Tongue (tissue), 2 donors: ENCODE results near the gene KRTAP4-3. TPM values are rescaled to one million over a fixed set of nuclear protein-coding genes. Genes with fewer than 3 reads are reported as not detected.
"Not testable (repeated sequence)": the region's sequence is repeated elsewhere in the genome, so short reads cannot be mapped to it uniquely, and the experiment has no call there.

Experiments
- DNase-seq: peaks from one replicate; pipeline ENCODE4 v3.0.0-alpha.2; 2015
- total RNA-seq: library from RNA; depleted of rRNA; stranded (reverse); fragments of >200 nt; gene quantifications from one replicate; pipeline ENCODE4 v1.2.3, GENCODE V29; 2014

Gene KRTAP4-3
- total RNA-seq, 1 donor from 2014 or later: not detected

DNA sequence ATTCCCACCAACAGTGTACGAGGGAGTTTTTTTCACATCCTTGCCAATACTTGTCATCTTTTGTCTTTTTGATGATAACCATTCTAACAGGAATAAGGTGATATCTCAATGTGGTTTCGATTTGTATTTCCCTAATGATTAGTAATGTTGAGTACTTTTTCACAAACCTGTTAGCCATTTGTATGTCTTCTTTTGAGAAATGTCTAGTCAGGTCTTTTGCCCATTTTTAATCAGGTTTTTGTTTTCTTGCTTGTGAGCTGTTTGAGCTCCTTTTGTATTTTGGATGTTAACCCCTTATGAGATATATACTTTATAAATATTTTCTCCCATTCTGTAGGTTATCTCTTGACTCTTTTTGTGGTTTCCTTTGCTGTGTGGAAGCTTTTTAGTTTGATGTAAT, 16.5 kb downstream of the KRTAP4-3 start:
- DNase-seq: no peak

DNA sequence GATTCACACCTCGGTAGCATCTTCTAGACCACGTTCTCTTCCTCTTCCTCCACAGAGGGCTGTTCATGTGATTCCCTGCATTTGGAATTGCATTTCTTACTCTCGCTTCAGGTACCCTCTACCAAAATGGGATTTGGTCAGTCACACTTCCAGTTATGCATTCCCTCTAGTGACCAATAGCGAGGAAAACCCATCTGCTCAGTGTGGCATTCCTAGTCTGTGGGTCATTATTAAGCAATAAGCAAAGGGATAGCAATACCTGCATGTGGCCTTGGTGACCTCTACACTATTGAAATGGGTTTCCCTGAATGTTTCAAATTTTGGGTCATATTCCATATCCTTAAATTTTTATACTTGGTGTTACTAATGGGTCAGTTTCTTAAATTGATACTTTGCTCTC, 18.0 kb downstream of the KRTAP4-3 start:
- DNase-seq: no peak

DNA sequence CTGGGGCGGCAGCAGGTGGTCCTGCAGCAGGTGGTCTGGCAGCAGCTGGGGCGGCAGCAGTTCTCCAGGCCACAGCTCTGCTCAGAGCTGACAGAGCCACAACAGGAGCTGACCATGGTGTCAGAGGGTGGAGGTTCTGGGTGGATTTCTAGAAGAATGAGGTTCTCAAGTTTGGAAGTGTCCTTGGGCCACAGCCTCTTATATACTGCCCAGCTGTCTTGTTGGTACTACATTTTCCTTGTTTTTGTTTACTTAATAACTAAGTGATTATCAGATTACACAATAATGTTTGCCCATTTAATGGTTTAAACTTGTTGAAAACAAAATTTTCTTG, 18.4 kb downstream of the KRTAP4-3 start, which contains the start of gene KRTAP4-5:
KRTAP4-5 (minus strand) TSS at position 174 of the 334 bp plus-strand sequence; CDS start at position 116, 58 bp downstream.
- no peak for DNase-seq

DNA sequence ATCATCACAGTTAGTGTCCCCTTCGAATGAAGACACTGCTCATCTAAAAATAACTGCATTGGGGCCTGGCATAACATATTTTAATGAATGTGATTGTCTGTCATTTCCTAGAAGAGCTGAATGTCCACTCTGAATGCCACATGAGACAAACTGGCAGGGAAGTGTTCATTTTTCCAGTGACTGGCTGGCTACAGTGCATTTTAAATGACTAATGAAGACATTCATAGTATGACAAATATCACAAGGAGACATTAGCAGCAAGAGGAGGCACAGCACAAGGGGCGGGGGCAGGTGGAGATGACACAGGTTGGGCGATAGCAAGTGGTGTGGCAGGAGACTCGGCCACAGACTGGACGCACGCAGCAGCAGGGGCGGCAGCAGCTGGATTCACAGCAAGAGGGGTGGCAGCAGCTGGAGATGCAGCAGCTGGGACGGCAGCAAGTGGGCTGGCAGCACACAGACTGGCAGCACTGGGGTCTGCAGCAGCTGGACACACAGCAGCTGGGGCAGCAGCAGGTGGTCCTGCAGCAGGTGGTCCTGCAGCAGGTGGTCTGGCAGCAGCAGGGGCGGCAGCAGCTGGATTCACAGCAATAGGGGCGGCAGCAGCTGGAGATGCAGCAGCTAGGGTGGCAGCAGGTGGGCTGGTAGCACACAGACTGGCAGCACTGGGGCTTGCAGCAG, 18.9 kb downstream of the KRTAP4-3 start:
- DNase-seq: not testable (repeated sequence)

DNA sequence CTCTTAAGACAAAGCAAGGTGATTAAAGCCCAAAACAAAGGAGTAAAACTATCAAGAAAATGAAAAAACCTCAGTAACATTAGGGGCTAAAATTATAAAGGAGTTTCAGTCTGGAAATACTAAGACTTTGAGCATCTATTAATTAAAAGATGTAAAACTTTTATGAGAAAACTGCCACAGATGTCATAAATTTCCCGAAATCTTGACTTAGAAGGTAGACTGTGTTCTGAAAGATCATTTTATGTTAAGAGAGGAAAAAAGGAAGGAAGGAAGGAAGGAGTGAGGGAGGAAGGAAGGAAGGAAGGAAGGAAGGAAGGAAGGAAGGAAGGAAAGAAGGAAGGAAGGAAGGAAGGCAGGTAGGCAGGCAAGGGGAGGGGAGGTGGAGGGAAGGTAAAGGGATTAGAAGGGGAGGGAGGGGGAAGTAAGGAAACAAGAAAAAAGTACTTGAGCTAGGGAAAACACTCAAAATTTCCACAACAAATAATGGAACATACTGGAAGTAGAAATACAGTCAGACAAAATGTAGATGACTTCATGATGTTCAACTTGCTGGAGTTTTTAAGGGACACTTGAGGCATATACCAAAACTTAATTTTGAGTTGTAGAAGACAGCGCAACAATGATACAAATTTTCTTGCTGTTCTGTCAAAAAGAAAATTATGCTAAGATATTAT, 20.4 kb downstream of the KRTAP4-3 start:
- DNase-seq: no peak

DNA sequence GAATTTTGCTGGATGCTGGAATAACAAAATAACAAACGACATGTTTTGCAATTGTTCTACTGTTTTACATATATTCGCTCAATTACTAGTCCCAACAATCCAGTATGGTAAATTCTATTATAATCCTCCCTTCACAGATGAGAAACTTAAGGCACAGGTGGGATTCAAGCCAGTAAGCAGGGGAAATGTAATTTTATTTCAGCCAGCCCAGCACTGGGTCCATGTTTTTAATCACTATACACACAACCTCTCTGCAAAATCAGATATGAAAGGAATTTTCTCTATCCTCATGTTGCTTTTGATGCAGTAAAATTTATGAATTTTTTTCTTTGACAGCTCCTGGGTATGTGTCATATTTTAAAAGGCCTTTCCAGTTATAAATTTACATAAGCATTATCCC, 22.8 kb downstream of the KRTAP4-3 start:
- DNase-seq: no peak

DNA sequence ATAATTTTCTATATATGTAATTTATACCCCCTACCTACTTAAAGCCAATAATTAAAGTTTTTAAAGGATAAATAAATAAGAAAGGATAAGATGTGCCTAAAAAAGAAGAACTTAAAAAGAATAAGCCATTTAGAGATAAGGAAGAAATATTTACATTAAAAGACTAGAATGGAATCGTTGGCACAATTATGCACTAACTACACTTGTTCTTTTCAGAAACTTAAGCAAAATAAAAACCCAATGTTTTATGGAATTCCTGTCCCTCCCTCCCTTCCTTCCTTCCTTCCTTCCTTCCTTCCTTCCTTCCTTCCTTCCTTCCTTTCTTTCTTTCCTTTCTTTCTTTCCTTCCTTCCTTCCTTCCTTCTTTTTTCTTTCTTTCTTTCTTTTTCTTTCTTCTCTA, 23.2 kb downstream of the KRTAP4-3 start:
- DNase-seq: no peak

DNA sequence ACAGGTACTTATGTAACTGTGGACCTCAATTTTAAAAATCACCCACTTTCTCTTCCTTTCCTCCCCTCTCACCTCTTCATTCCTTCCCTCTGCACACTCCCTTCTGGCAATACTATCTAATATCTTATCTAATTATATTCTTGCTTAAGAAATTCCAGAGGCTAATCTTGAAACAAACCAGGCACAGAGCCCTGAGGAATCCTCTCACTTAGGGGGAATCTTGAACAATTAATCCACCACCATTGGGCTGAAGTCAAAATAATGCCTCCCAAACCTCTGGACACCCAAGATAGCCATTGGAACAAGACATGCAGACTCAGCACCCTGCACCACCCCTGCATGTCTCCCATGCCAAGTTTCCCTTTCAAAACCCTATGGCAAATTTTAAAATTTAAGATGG, 26.7 kb downstream of the KRTAP4-3 start:
- no peak for DNase-seq

DNA sequence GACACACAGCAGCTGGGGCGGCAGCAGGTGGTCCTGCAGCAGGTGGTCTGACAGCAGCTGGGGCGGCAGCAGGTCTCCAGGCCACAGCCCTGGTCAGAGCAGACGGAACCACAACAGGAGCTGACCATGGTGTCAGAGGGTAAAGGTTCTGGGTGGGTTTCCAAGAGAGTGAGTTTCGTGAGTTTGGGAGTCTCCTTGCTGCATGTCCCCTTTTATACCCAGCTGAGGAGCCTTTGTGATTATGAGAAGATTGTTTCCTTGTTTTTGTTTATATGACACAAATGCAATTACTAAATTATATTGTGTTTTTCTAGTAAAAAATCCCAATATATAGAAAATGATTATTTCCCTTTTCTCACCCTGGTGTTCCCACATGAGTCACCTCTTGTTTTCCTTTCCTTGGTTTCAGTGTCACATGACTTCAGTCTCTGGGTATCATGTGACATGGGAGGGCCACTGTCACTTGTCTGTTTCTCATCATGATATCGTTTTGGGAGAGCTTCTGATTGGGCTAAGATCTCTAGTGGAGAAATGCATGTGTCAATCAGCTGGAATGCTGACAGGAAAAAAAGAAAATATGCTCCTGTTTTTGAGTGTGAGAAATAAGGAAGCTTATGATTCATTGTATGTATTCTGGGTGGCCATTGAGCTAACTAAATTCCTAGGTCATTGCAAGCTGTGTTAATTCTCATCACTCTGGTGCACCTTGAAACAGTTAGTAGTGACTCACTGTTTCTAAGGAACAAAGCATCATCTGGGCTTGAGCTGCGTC, 27.5 kb downstream of the KRTAP4-3 start, which contains the start of gene KRTAP4-6:
KRTAP4-6 (minus strand) TSS at position 185 of the 772 bp plus-strand sequence; CDS start at position 128, 57 bp downstream.
- no peak for DNase-seq

DNA sequence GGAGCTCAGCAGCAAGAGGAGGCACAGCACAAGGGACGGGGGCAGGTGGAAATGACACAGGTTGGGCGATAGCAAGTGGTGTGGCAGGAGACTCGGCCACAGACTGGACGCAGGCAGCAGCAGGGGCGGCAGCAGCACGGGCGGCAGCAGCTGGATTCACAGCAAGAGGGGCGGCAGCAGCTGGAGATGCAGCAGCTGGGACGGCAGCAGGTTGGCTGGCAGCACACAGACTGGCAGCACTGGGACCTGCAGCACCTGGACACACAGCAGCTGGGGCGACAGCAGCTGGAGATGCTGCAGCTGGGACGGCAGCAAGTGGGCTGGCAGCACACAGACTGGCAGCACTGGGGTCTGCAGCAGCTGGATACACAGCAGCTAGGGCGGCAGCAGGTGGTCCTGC, 28.2 kb downstream of the KRTAP4-3 start:
- DNase-seq: not testable (repeated sequence)

DNA sequence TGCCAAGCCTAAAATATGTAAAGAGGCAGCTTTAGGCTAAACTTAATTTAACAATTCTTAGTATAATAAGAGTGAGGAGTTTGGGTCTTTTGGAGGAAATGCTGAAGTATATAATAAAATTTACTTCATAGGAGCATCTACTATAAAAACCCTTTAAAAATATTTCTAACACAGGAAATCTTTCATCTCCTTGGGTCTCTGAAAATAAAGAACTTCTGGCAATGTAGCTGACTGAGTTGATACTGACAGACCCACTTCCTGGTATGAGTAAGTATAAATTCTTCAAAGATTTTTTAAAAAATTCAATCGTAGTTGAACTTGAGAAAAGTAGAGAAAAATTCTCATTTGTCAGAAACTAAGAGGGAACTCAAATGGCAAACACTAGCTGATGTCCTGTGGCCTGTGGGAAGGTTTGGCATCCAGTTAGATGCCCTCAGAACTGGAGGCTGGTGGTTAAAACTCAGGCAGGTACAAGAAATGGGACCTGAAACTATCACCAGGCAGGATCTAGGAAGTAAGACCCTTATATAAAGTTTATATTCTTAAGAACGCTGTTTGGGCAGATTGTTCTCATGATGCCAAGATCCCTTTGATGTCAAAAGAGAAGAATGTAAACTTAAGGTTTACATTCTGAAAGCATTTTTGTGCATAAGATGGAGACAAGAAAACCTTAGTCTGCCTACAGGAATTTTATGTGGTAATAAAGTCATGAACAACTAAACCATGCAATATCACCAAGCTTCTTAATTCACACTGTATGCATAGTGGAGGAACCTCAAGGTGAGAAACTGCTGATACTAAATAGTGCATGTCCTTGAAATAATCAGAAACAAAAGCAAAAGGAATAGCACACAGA, 33.9 kb downstream of the KRTAP4-3 start:
- DNase-seq: no peak

DNA sequence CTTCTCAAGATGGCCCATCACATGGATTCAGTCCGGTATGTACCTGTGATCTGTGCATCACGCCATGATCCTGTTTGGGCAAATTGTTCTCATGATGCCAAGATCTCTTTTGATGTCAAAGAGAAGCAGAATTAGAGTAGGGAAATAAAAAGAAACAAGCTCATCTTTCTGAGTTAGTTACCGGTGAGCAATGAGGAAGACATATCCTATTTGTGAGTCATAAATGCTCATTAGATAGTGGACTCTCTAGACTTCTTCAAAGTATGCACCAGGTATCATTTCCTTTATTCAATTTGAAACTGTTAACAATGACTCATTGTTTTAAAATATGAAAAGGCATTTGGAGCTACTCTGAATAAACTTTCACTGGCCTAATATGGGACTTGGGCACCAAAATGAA, 36.0 kb downstream of the KRTAP4-3 start:
- no peak for DNase-seq

DNA sequence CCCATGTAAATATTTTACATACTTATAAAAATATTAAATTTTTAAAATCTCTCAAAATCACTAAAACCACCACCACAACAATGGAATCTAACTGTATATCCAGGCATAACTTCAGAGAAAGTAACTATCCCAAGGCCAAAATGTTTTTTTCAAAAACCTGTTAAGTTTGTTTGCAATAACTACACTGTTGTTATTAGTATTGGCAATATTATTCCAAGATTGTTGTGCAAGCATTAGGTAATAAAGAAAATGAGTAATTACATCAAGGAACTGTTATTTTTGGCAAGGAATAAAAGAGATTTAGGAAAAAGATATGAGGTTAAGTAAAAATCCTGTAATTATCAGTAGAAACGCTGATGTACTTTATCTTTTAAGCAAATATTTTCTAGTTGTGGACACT, 40.6 kb downstream of the KRTAP4-3 start:
- DNase-seq: no peak

DNA sequence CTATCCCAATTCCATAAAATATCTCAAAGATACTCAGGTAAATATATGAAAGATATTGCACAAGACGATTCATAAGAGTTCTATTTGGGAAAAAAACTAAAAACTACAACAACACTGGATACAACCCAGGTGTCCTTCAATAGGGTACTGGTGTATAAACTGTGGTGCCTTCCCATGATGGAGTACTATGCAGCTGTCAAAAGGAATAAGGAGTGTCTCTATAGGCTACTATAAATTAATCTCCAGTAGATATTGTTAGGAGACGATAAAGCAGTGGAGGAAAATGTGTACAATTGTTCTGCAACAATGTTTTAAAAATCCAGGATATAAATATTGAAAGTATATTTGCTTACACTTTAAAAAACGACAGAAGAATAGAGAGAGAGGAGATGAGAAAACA, 41.6 kb downstream of the KRTAP4-3 start:
- DNase-seq: no peak

DNA sequence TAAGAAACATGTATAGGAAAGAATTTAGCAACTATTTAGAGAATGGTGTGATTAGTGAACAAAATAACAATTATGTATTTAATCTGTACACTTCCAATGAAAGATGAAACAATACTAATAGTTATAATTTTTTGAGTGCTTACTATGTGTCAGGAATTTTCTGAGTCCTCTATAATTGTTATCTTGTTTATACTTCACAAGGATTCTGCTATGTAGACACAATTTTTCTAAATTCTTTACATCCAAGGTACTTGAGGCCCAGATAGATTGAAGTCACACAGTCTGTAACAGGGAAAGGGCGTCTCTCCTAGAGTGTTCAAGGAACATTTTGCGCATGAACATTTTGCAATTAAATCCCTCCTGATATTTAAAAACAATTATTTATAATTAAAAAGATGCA, 43.0 kb downstream of the KRTAP4-3 start:
- DNase-seq: no peak

DNA sequence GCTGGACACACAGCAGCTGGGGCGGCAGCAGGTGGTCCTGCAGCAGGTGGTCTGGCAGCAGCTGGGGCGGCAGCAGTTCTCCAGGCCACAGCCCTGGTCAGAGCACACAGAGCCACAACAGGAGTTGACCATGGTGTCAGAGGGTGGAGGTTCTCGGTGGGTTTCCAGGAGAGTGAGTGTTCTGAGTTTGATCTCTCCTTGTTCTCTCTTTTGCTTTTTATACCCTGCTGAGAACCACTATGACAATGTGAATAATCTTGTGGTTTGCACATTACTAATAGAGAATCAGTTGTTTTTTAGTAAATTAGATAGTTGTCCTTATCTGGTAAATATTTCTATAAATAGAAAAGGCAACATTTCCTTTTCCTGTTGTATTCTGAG, 44.0 kb downstream of the KRTAP4-3 start, which contains the start of gene KRTAP4-12:
KRTAP4-12 (minus strand) TSS at position 192 of the 381 bp plus-strand sequence; CDS start at position 132, 60 bp downstream.
- not testable (repeated sequence) for DNase-seq

DNA sequence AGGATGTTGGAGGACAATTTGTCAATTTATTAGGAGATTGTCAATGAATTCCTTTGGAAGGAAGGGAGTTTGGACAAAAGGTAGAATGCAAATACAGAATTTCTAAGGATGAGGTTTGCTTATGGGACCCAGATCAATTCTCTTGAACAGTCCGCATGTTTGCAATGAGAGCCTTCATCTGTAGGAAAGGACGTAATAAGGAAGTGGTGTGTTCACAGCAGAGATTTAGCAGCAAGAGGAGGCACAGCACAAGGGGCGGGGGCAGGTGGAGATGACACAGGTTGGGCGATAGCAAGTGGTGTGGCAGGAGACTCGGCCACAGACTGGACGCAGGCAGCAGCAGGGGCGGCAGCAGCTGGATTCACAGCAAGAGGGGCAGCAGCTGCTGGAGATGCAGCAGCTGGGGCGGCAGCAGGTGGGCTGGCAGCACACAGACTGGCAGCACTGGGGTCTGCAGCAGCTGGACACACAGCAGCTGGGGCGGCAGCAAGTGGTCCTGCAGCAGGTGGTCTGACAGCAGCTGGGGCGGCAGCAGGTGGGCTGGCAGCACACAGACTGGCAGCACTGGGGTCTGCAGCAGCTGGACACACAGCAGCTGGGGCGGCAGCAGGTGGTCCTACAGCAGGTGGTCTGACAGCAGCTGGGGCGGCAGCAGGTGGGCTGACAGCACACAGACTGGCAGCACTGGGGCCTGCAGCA, 44.6 kb downstream of the KRTAP4-3 start:
- DNase-seq: not testable (repeated sequence)

DNA sequence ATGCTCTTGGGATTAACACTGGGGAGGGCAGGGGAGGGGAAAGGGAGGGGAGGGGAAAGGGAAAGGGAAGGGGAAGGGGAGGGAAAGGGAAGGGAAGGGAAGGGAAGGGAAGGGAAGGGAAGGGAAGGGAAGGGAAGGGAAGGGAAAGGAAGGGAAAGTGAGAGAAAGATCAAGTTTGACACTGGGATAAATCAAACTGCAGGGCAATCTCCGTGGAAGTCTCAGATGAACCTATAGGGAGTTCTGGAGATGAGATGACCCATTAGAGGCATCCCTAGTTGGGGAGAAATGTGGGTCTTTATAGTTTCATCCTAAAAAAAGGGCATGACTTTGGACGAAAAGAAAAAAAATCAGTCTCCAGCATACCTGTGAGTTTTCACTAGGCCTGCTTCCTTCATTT, 46.3 kb downstream of the KRTAP4-3 start:
- DNase-seq: no peak

DNA sequence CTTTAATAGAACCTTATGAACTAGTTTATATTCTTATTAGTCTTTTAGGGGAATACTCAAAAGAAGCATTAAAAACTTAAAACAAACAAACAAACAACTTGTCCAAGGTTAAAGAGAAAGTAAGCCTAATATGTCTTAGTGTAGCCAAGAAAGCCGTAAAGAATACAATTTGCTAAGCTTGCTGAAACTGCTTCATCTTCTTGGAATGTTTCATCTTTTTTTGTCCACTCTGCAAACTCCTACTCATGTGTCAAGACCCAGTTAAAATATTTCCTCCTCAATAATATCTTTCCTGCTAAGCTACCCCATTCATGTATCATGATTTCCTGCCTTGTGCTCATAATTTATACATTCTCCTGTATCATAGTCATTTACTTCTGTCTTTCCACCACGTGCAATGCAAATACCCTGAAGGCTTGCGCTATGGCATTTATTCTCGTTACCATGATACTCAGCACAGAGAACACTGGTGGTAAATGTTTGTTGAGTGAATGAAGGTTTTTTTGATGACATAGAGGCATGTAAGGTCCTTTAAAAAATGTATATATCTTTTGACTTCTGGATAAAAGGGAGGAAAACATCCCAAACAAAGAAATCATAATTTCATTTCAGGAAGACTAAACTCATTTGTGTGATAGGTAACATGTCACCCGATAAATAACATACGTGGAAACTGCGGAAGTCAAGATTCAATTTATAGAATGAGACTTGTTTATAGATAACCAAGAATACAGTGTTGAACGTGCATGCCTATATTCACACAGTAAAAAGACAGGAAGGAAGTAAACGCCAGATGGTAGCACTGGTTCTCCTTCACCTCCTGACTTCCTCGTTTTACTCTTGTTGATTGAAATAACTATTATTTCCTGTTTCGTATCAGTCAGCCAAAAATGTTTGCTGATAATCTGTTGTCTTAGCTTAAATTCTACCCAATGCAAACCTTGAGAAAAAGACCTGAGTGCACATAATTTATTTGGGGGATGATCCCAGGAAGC, 48.0 kb downstream of the KRTAP4-3 start:
- not testable (repeated sequence) for DNase-seq

DNA sequence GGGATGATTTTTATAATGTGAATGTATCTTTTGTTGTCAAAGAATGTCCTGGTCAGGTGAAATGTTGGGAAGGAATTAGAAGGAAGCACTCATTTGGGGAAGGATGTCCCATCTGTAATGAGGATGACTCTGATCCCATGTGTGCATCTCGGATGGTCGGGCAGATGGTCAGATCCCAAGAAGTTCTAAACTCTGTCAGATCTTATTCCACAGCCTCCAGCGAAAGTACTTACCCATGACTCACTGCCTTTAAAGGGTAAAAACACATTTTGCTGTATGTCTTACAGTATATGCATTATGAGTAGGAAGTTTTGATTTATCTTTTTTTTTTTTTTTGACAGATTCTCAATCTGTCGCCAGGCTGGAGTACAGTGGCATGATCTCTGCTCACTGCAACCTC, 49.3 kb downstream of the KRTAP4-3 start:
- no peak for DNase-seq
